ENCODE measurements around the gene FAU. TPM values are rescaled to one million over a fixed set of nuclear protein-coding genes. Genes with fewer than 3 reads are reported as not detected.

Gene FAU
- total and polyA plus RNA-seq, 10 of the 15 experiments (the other 5 are each of a cell fraction or from before 2014, with no cell fraction given) = 332 to 1,347 (median 990) TPM

DNA sequence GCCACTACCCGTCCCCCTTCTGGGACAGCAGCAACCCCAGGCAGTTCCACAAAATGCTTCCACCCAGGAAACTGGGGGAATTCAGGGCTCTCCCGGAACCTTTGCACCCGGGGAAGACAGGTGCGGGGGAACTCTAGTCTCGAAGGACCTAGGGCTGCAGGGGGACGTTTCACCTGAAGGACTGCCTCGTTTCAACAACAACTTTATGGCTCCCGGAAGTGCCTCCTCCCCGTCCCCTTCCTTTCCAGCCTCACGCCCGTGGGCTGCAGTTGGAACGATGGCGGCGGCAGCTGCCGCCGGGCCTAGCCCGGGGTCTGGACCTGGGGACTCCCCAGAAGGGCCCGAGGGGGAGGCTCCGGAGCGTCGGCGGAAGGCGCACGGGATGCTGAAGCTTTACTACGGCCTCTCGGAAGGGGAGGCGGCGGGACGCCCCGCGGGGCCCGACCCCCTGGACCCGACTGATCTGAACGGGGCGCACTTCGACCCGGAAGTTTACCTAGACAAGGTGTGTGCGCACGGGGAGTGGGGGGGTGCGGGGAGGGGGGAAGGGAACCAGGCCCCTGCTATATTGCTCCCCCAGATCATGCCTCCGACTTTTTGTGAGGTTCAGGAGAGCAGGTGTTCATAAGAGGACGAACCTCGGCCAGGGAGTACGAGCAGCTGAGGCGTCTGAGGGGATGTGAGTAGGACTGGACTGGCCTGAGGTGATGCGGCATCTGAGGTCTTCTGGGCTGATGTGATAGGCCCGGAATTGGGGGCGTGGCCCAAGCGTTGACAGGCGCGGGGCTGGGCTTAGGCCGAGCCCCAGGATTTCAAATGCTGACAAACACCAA lies 25.7 kb downstream of the FAU start, which contains the start of gene VPS51:
Gene VPS51, plus strand, starts transcription at position 241 of the 833 bp plus-strand sequence. Its CDS starts 37 bp downstream, at position 278.
- no peaks in the 10 kb centered on the region for H4K20me1 ChIP-seq (ENCODE audit: control insufficient read depth, insufficient read depth)
- SMC1A ChIA-PET (ENCODE audit: uncharacterized antibody, unreplicated experiment) = interaction anchor here (0.6 to 3.7 kb wide), 3 partner anchors 15 to 248 kb away, joined by 3 to 18 read pairs (median 6); partner anchors contain the start of gene TM7SF2
- in situ Hi-C loops (cut with MboI) (no loop called here), intact Hi-C loops (cut with micrococcal nuclease; ENCODE audit: unreplicated experiment) (loop anchor here (5.0 kb wide), 1 partner anchor 84 kb away; the partner anchor contains the start of gene ARL2)
- H3K9me3 ChIP-seq (replicated peaks; ENCODE audit: control insufficient read depth, insufficient read depth, low read length) = no peaks in the 10 kb centered on the region
- POLR2A ChIA-PET = interaction anchor here (0.8 to 2.2 kb wide), 3 partner anchors 13 to 169 kb away, joined by 3 to 11 read pairs (median 5); partner anchors contain the start of genes CDCA5, TM7SF2 and ZFPL1
- H3K79me2 ChIP-seq (ENCODE audit: control insufficient read depth, insufficient read depth, low read length) = peaks cover 9% of the 10 kb centered on the region
- peak; percentile 51 for DNase-seq (ENCODE audit: low read depth, low spot score)
- BruUV-seq (replicated peaks) = TSS peak; percentile 92
- peak within 1 kb of the TSS; percentile 98 for H2AFZ ChIP-seq (ENCODE audit: control insufficient read depth, low read depth, low read length)
- H3K36me3 ChIP-seq (ENCODE audit: control insufficient read depth in 2 of 2, insufficient read depth in 2 of 2, low read length in 1 of 2) = 0 out of 4 replicates have a peak, but pooled peaks cover 0 to 2% of the 10 kb centered on the region in 2 experiments
- no peaks in the 10 kb centered on the region for H3K27me3 ChIP-seq (replicated peaks in 1 of 2; ENCODE audit: control insufficient read depth in 2 of 2, insufficient read depth in 2 of 2, low read length in 1 of 2)
- CTCF ChIA-PET = interaction anchor here (0.9 to 7.0 kb wide), 5 partner anchors 16 to 85 kb away, joined by 3 to 76 read pairs (median 16); partner anchors contain the start of genes ARL2, CAPN1, FAU and TM7SF2
- RAD21 ChIA-PET (ENCODE audit: unreplicated experiment) = interaction anchor here (1.3 to 1.8 kb wide), 2 partner anchors 83 to 248 kb away, joined by 4 to 6 read pairs; no protein-coding TSS in a partner anchor
- ATAC-seq = peak; percentile 99
- peak within 1 kb of the TSS; percentile 96 for H3K4me2 ChIP-seq (ENCODE audit: control insufficient read depth, insufficient read depth)
- peak; percentile 92 for FAIRE-seq
- peaks cover 4% of the 10 kb centered on the region for H3K4me1 ChIP-seq (ENCODE audit: control insufficient read depth, insufficient read depth, low read length)
- H3K27ac ChIP-seq (ENCODE audit: control insufficient read depth, insufficient read depth) = peak within 1 kb of the TSS; percentile 45
- under 1% methylated on average over 46 of the region's 52 CpGs for WGBS (ENCODE audit: insufficient coverage, insufficient replicate concordance, low lambda C conversion rate, missing lambda C conversion rate)
- peak within 1 kb of the TSS; percentile 96 for H3K4me3 ChIP-seq
- H3K9ac ChIP-seq (ENCODE audit: control insufficient read depth, insufficient read depth, low read length) = peak within 1 kb of the TSS; percentile 69
- TF ChIP-seq NFIC (IDR thresholded peaks at IDR 0.05; ENCODE audit: low read depth, low read length) = peak; percentile 55; the same call in 1 of the 2 replicates
- TF ChIP-seq CBX5 (IDR thresholded peaks at IDR 0.05; ENCODE audit: low read depth) = peak; percentile 97
- TF ChIP-seq, protein P1, sequence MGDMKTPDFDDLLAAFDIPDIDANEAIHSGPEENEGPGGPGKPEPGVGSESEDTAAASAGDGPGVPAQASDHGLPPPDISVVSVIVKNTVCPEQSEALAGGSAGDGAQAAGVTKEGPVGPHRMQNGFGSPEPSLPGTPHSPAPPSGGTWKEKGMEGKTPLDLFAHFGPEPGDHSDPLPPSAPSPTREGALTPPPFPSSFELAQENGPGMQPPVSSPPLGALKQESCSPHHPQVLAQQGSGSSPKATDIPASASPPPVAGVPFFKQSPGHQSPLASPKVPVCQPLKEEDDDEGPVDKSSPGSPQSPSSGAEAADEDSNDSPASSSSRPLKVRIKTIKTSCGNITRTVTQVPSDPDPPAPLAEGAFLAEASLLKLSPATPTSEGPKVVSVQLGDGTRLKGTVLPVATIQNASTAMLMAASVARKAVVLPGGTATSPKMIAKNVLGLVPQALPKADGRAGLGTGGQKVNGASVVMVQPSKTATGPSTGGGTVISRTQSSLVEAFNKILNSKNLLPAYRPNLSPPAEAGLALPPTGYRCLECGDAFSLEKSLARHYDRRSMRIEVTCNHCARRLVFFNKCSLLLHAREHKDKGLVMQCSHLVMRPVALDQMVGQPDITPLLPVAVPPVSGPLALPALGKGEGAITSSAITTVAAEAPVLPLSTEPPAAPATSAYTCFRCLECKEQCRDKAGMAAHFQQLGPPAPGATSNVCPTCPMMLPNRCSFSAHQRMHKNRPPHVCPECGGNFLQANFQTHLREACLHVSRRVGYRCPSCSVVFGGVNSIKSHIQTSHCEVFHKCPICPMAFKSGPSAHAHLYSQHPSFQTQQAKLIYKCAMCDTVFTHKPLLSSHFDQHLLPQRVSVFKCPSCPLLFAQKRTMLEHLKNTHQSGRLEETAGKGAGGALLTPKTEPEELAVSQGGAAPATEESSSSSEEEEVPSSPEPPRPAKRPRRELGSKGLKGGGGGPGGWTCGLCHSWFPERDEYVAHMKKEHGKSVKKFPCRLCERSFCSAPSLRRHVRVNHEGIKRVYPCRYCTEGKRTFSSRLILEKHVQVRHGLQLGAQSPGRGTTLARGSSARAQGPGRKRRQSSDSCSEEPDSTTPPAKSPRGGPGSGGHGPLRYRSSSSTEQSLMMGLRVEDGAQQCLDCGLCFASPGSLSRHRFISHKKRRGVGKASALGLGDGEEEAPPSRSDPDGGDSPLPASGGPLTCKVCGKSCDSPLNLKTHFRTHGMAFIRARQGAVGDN (IDR thresholded peaks at IDR 0.05) = peak; percentile 77
- TF ChIP-seq, protein P2, sequence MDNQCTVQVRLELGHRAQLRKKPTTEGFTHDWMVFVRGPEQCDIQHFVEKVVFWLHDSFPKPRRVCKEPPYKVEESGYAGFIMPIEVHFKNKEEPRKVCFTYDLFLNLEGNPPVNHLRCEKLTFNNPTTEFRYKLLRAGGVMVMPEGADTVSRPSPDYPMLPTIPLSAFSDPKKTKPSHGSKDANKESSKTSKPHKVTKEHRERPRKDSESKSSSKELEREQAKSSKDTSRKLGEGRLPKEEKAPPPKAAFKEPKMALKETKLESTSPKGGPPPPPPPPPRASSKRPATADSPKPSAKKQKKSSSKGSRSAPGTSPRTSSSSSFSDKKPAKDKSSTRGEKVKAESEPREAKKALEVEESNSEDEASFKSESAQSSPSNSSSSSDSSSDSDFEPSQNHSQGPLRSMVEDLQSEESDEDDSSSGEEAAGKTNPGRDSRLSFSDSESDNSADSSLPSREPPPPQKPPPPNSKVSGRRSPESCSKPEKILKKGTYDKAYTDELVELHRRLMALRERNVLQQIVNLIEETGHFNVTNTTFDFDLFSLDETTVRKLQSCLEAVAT (IDR thresholded peaks at IDR 0.05) = peak; percentile 90
- TF ChIP-seq, protein P3, sequence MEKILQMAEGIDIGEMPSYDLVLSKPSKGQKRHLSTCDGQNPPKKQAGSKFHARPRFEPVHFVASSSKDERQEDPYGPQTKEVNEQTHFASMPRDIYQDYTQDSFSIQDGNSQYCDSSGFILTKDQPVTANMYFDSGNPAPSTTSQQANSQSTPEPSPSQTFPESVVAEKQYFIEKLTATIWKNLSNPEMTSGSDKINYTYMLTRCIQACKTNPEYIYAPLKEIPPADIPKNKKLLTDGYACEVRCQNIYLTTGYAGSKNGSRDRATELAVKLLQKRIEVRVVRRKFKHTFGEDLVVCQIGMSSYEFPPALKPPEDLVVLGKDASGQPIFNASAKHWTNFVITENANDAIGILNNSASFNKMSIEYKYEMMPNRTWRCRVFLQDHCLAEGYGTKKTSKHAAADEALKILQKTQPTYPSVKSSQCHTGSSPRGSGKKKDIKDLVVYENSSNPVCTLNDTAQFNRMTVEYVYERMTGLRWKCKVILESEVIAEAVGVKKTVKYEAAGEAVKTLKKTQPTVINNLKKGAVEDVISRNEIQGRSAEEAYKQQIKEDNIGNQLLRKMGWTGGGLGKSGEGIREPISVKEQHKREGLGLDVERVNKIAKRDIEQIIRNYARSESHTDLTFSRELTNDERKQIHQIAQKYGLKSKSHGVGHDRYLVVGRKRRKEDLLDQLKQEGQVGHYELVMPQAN (conservative IDR thresholded peaks at IDR 0.05) = peak; percentile 82
- no peak for TF ChIP-seq HDAC2 (IDR thresholded peaks at IDR 0.05)
- TF ChIP-seq DPF2 (IDR thresholded peaks at IDR 0.05) = peak; percentile 78
- TF ChIP-seq, protein P4, sequence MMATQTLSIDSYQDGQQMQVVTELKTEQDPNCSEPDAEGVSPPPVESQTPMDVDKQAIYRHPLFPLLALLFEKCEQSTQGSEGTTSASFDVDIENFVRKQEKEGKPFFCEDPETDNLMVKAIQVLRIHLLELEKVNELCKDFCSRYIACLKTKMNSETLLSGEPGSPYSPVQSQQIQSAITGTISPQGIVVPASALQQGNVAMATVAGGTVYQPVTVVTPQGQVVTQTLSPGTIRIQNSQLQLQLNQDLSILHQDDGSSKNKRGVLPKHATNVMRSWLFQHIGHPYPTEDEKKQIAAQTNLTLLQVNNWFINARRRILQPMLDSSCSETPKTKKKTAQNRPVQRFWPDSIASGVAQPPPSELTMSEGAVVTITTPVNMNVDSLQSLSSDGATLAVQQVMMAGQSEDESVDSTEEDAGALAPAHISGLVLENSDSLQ (IDR thresholded peaks at IDR 0.05) = peak; percentile 77; the same call in 1 of the 2 replicates
- TF ChIP-seq JUND (IDR thresholded peaks at IDR 0.05; ENCODE audit: low read depth, low read length) = no peak
- TF ChIP-seq, protein P5, sequence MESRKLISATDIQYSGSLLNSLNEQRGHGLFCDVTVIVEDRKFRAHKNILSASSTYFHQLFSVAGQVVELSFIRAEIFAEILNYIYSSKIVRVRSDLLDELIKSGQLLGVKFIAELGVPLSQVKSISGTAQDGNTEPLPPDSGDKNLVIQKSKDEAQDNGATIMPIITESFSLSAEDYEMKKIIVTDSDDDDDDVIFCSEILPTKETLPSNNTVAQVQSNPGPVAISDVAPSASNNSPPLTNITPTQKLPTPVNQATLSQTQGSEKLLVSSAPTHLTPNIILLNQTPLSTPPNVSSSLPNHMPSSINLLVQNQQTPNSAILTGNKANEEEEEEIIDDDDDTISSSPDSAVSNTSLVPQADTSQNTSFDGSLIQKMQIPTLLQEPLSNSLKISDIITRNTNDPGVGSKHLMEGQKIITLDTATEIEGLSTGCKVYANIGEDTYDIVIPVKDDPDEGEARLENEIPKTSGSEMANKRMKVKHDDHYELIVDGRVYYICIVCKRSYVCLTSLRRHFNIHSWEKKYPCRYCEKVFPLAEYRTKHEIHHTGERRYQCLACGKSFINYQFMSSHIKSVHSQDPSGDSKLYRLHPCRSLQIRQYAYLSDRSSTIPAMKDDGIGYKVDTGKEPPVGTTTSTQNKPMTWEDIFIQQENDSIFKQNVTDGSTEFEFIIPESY (IDR thresholded peaks at IDR 0.05) = peak; percentile 76; the same call in 1 of the 2 replicates
- TF ChIP-seq POLR2A (IDR thresholded peaks at IDR 0.05; ENCODE audit: low read depth, low read length) = peak; percentile 99

Data from GM12878 (cell line).